Caco-2 (cell line): ENCODE results near the gene ATF7IP. TPM values are rescaled to one million over a fixed set of nuclear protein-coding genes. Genes with fewer than 3 reads are reported as not detected.
"Not testable (repeated sequence)": the region's sequence is repeated elsewhere in the genome, so short reads cannot be mapped to it uniquely, and the experiment has no call there.

Experiments used
- BruUV-seq: library from RNA; stranded (reverse); fragments of 400-500 nt; replicated peaks from 2 replicates; lab custom pipeline; 2021; lab: Mats Ljungman, UMichigan
- CTCF ChIA-PET: fragments of 300-600 bp; sonication (Branson Sonifier 250); formaldehyde crosslinking; loops from one replicate; lab custom pipeline; 2022; ENCODE audit warnings: antibody characterized with exemption; lab: Charles Lee
- POLR2A ChIA-PET: fragments of 300-600 bp; sonication (Branson Sonifier 250); formaldehyde crosslinking; loops from one replicate; lab custom pipeline; 2022; ENCODE audit warnings: antibody characterized with exemption; lab: Charles Lee
- DNase-seq, 2 experiments: peaks; one replicate each; pipeline versions ENCODE4 v3.0.0 to v3.0.0-alpha.2; 2020 to 2022
- H3K27me3 ChIP-seq: replicated peaks from 2 replicates; pipeline ENCODE4 v1.6.0; 2011; ENCODE audit warnings: low read length; ENCODE audit not compliant: control insufficient read depth, insufficient read depth
- H3K36me3 ChIP-seq: 2 replicates; pipeline ENCODE4 v1.5.1; 2011; ENCODE audit warnings: low read length; ENCODE audit not compliant: control insufficient read depth, insufficient read depth
- H3K4me1 ChIP-seq: fragments of 250-450 bp; sonication (Bioruptor Pico); 2 replicates; pipeline ENCODE4 v1.5.1; 2020; ENCODE audit warnings: mild to moderate bottlenecking
- H3K4me3 ChIP-seq: 2 replicates; pipeline ENCODE4 v1.5.1; 2011; ENCODE audit warnings: low read depth, mild to moderate bottlenecking, control low read depth, low read length
- H3K9me3 ChIP-seq: fragments of 250-450 bp; sonication (Bioruptor Pico); 2 replicates; pipeline ENCODE4 v1.5.1; 2020; ENCODE audit warnings: mild to moderate bottlenecking, moderate library complexity
- H3K27ac Mint-ChIP-seq: one replicate; pipeline ENCODE4 v1.8.0; 2022; ENCODE audit warnings: mixed read lengths; ENCODE audit not compliant: unreplicated experiment
- H3K27me3 Mint-ChIP-seq: one replicate; pipeline ENCODE4 v1.8.0; 2022; ENCODE audit warnings: mixed read lengths; ENCODE audit not compliant: insufficient read depth, unreplicated experiment
- H3K36me3 Mint-ChIP-seq: one replicate; pipeline ENCODE4 v1.8.0; 2022; ENCODE audit warnings: mild to moderate bottlenecking, mixed read lengths; ENCODE audit not compliant: insufficient read depth, unreplicated experiment
- H3K4me1 Mint-ChIP-seq: one replicate; pipeline ENCODE4 v1.8.0; 2022; ENCODE audit warnings: low read depth, mixed read lengths; ENCODE audit not compliant: unreplicated experiment
- H3K4me3 Mint-ChIP-seq: one replicate; pipeline ENCODE4 v1.8.0; 2022; ENCODE audit warnings: mild to moderate bottlenecking, moderate library complexity, mixed read lengths; ENCODE audit not compliant: unreplicated experiment
- H3K9me3 Mint-ChIP-seq: one replicate; pipeline ENCODE4 v1.8.0; 2022; ENCODE audit warnings: mixed read lengths; ENCODE audit not compliant: unreplicated experiment
- intact Hi-C: fragments of 100-400 bp; cut with micrococcal nuclease; formaldehyde crosslinking; loops from one replicate; pipeline ENCODE4 v1.10.0; 2022; ENCODE audit not compliant: unreplicated experiment
- total RNA-seq: library from RNA; stranded (reverse); gene quantifications from 2 replicates; pipeline ENCODE4 v1.2.3, GENCODE V29; 2022
- TF ChIP-seq, protein P1 (sequence below), 2 experiments: fragments of 200-600 bp in 1 of 2; IDR thresholded peaks; 1 replicate in 1 of 2; 2 replicates in 1 of 2; pipeline versions ENCODE4 v1.5.1 to v1.8.0; 2011 to 2022; ENCODE audit warnings: antibody characterized with exemption in 1 of 2, control low read depth in 1 of 2, inconsistent platforms in 1 of 2, low read depth in 1 of 2, low read length in 1 of 2, mild to moderate bottlenecking in 1 of 2, moderate library complexity in 1 of 2; ENCODE audit not compliant: insufficient read depth in 1 of 2, severe bottlenecking in 1 of 2, unreplicated experiment in 1 of 2

ATF7IP gene
- total RNA-seq, 1 experiment from 2014 or later, result 107 TPM

DNA sequence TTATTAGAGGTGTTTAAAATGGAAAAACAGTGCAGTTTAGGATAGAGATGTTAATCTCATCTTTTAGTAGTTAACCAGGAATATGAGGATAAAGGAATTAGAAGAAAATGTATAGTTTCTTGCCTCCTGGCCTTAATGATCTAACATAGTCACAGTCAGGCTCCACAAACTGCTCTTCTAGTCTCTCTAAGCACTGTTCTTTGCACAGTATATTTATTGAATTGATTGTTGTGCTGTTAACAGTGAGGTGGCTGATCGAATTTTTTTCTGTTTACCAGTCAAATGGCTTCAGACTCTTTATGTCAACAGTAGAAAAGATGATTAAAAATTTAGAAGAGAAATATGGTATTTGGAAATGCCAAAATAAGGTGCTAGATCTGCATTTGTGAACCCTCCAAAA lies 37.8 kb downstream of the ATF7IP start:
- no TSS peak for BruUV-seq
- POLR2A ChIA-PET, result no interaction called here

DNA sequence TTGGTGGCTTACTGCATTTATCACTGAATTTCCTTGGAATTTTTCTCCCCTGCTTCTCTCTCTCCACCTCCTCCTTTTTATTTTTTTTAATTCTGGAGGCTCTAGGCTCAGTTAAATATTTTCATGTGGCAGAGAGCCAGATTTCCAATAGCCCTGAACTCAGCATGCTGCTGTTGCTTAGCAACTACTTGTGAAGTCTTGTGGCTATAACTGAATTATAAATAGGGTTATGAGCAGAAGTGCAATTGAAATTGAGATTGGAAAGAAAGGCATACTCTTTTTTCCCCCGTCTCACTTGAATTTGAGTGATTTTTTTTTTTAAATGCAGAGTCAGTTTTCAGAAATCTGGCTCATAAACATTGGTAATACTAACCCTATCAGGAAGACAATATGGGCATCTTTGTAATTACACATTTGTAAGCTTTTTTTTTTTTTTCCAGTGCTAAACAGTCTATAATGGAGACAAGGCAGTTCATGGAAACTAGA lies 38.3 kb downstream of the ATF7IP start:
- no peak overlapping the region for H3K4me3 Mint-ChIP-seq
- no peak overlapping the region for H3K27ac Mint-ChIP-seq
- Histone ChIP-seq H3K4me3 (no peak overlapping the region), H3K27me3 (no peaks in the 10 kb centered on the region), H3K36me3 (no peaks in the 10 kb centered on the region), H3K9me3 (no peaks in the 10 kb centered on the region), H3K4me1 (no peaks in the 10 kb centered on the region)
- H3K27me3 Mint-ChIP-seq, result no peaks in the 10 kb centered on the region
- intact Hi-C loops, result no loop called here
- H3K9me3 Mint-ChIP-seq, result no peaks in the 10 kb centered on the region
- H3K36me3 Mint-ChIP-seq, result peaks cover 14% of the 10 kb centered on the region
- POLR2A ChIA-PET, result no interaction called here
- no peak for DNase-seq
- CTCF ChIA-PET, result no interaction called here
- TF ChIP-seq, protein P1, sequence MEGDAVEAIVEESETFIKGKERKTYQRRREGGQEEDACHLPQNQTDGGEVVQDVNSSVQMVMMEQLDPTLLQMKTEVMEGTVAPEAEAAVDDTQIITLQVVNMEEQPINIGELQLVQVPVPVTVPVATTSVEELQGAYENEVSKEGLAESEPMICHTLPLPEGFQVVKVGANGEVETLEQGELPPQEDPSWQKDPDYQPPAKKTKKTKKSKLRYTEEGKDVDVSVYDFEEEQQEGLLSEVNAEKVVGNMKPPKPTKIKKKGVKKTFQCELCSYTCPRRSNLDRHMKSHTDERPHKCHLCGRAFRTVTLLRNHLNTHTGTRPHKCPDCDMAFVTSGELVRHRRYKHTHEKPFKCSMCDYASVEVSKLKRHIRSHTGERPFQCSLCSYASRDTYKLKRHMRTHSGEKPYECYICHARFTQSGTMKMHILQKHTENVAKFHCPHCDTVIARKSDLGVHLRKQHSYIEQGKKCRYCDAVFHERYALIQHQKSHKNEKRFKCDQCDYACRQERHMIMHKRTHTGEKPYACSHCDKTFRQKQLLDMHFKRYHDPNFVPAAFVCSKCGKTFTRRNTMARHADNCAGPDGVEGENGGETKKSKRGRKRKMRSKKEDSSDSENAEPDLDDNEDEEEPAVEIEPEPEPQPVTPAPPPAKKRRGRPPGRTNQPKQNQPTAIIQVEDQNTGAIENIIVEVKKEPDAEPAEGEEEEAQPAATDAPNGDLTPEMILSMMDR (IDR thresholded peaks at IDR 0.05; ENCODE audit: insufficient read depth in 1 of 2, low read depth in 1 of 2, low read length in 1 of 2, severe bottlenecking in 1 of 2, unreplicated experiment in 1 of 2), result no peak
- H3K4me1 Mint-ChIP-seq, result no peaks in the 10 kb centered on the region
- BruUV-seq, result no TSS peak

More for the DNA sequence above, 37.8 kb downstream of the ATF7IP start:
- Histone ChIP-seq H3K4me3 (no peak overlapping the region), H3K9me3 (no peaks in the 10 kb centered on the region), H3K36me3 (no peaks in the 10 kb centered on the region), H3K4me1 (no peaks in the 10 kb centered on the region), H3K27me3 (no peaks in the 10 kb centered on the region)
- DNase-seq, result no peak
- Mint-ChIP-seq H3K27me3 (no peaks in the 10 kb centered on the region), H3K9me3 (no peaks in the 10 kb centered on the region), H3K27ac (no peak overlapping the region), H3K4me1 (no peaks in the 10 kb centered on the region), H3K36me3 (peaks cover 14% of the 10 kb centered on the region), H3K4me3 (no peak overlapping the region)
- CTCF ChIA-PET, result no interaction called here
- intact Hi-C loops, result no loop called here
- TF ChIP-seq, protein P1 (IDR thresholded peaks at IDR 0.05; ENCODE audit: insufficient read depth in 1 of 2, low read depth in 1 of 2, low read length in 1 of 2, severe bottlenecking in 1 of 2, unreplicated experiment in 1 of 2), result no peak

DNA sequence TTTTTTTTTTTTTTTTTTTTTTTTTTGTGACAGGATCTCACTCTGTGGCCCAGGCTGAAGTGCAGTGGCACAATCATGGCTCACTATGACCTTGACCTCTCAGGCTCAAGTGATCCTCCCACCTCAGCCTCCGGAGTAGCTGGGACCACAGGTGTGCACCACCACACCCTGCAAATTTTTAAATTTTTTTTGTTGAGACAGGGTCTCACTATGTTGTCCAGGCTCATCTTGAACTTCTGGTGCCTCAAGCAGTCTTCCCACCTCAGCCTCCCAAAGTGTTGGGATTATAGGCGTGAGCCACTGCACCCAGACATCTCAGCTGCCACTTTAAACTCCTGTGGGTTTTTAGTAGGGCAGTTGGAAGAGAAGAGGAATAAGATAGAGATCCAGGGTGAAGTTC lies 39.9 kb downstream of the ATF7IP start:
- H3K36me3 ChIP-seq, H3K4me3 ChIP-seq, CTCF ChIA-PET, intact Hi-C loops, H3K4me1 Mint-ChIP-seq, H3K9me3 Mint-ChIP-seq, DNase-seq, BruUV-seq, H3K27ac Mint-ChIP-seq, POLR2A ChIA-PET, H3K4me1 ChIP-seq, H3K27me3 ChIP-seq, H3K9me3 ChIP-seq, H3K4me3 Mint-ChIP-seq, H3K27me3 Mint-ChIP-seq: not testable (repeated sequence)
- peaks cover 14% of the 10 kb centered on the region for H3K36me3 Mint-ChIP-seq

DNA sequence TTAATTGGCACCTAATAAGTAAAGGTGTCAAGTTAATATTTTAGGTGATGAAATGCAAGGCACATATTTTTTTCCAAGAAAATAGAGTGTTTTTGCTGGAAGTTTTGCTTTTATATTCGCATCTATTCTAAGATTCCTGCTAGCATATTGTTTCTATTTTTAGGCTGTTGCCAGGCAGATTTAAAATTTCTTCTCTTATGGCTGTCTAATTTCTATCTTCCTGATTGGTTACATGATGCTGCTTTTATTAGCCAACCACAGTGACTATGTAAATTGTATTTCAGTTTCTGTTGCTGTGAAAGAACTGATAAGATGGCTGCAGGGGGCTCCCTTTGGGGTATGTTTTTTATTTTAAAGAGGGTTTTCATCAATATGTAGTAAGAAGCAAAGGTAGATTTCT lies 42.7 kb downstream of the ATF7IP start:
- DNase-seq, result no peak
- no peak overlapping the region for H3K4me3 ChIP-seq
- no peaks in the 10 kb centered on the region for H3K27me3 ChIP-seq
- no peaks in the 10 kb centered on the region for H3K36me3 ChIP-seq
- no peaks in the 10 kb centered on the region for H3K9me3 ChIP-seq
- intact Hi-C loops, result no loop called here
- no peaks in the 10 kb centered on the region for H3K4me1 Mint-ChIP-seq
- BruUV-seq, result no TSS peak
- no peaks in the 10 kb centered on the region for H3K27me3 Mint-ChIP-seq
- TF ChIP-seq, protein P1 (IDR thresholded peaks at IDR 0.05; ENCODE audit: insufficient read depth in 1 of 2, low read depth in 1 of 2, low read length in 1 of 2, severe bottlenecking in 1 of 2, unreplicated experiment in 1 of 2), result no peak
- H3K27ac Mint-ChIP-seq, result no peak overlapping the region
- POLR2A ChIA-PET, result no interaction called here
- CTCF ChIA-PET, result no interaction called here
- H3K4me3 Mint-ChIP-seq, result no peak overlapping the region
- H3K36me3 Mint-ChIP-seq, result peaks cover 11% of the 10 kb centered on the region
- H3K4me1 ChIP-seq, result no peaks in the 10 kb centered on the region
- no peaks in the 10 kb centered on the region for H3K9me3 Mint-ChIP-seq
